Panc1 (cell line): Measurements from ENCODE around the gene MACROD1. TPM values are rescaled to one million over a fixed set of nuclear protein-coding genes. Genes with fewer than 3 reads are reported as not detected.

Experiments used
- ATAC-seq: fragments of 200-7000 bp; cut with Tn5 transposase; 2 replicates; pipeline ENCODE4 v1.9.1; 2020; ENCODE audit warnings: mild to moderate bottlenecking, moderate library complexity
- BruUV-seq: library from RNA; stranded (reverse); fragments of 400-500 nt; replicated peaks from 2 replicates; lab custom pipeline; 2021; lab: Mats Ljungman, UMichigan
- CTCF ChIA-PET: fragments of 300-600 bp; sonication (Branson Sonifier 250); formaldehyde crosslinking; loops from one replicate; lab custom pipeline; 2022; ENCODE audit warnings: antibody characterized with exemption; lab: Charles Lee
- POLR2A ChIA-PET: fragments of 300-600 bp; sonication (Branson Sonifier 250); formaldehyde crosslinking; loops from one replicate; lab custom pipeline; 2022; ENCODE audit warnings: antibody characterized with exemption; lab: Charles Lee
- DNase-seq: peaks from one replicate; pipeline ENCODE4 v3.0.0-alpha.2; 2010; ENCODE audit warnings: low read depth, low spot score
- H3K27ac ChIP-seq: 2 replicates; pipeline ENCODE4 v1.5.1; 2011; ENCODE audit warnings: mild to moderate bottlenecking, low read length, inconsistent platforms
- H3K27me3 ChIP-seq: fragments of 200-500 bp; sonication (Bioruptor generic); 2 replicates; pipeline ENCODE4 v1.6.0; 2014; ENCODE audit warnings: low read length, inconsistent platforms; ENCODE audit not compliant: control insufficient read depth, insufficient read depth
- H3K36me3 ChIP-seq: fragments of 200-500 bp; sonication (Bioruptor generic); 2 replicates; pipeline ENCODE4 v1.5.1; 2014; ENCODE audit warnings: inconsistent platforms, mild to moderate bottlenecking, low read length, moderate library complexity; ENCODE audit not compliant: control insufficient read depth, insufficient read depth
- H3K4me1 ChIP-seq: 2 replicates; pipeline ENCODE4 v1.5.1; 2011; ENCODE audit warnings: inconsistent platforms, mild to moderate bottlenecking, low read length, moderate library complexity; ENCODE audit not compliant: control insufficient read depth, insufficient read depth
- H3K4me3 ChIP-seq, 2 experiments: 2 replicates each; pipeline ENCODE4 v1.5.1; 2011 to 2012; ENCODE audit warnings: low read depth in 2 of 2, low read length in 2 of 2, mild to moderate bottlenecking in 2 of 2, inconsistent platforms in 1 of 2, moderate library complexity in 1 of 2
- H3K9me3 ChIP-seq: fragments of 200-500 bp; sonication (Bioruptor generic); 2 replicates; pipeline ENCODE4 v1.5.1; 2014; ENCODE audit warnings: low read depth, mild to moderate bottlenecking, inconsistent platforms, low read length, moderate library complexity; ENCODE audit not compliant: control insufficient read depth, insufficient read depth
- CTCF ChIP-seq: fragments of 450-650 bp; IDR thresholded peaks from 2 replicates; pipeline ENCODE4 v1.5.1; 2017; ENCODE audit warnings: mild to moderate bottlenecking
- REST ChIP-seq, 2 experiments: IDR thresholded peaks; 2 replicates each; pipeline ENCODE4 v1.6.1; 2011 to 2012; ENCODE audit warnings: low read depth in 2 of 2, control low read depth in 1 of 2, low read length in 1 of 2, mild to moderate bottlenecking in 1 of 2, moderate library complexity in 1 of 2; ENCODE audit not compliant: insufficient read depth in 1 of 2
- SIN3A ChIP-seq: IDR thresholded peaks from 2 replicates; pipeline ENCODE4 v1.6.1; 2012; ENCODE audit warnings: low read depth, mild to moderate bottlenecking, low read length, moderate library complexity, borderline replicate concordance; ENCODE audit not compliant: insufficient read depth
- in situ Hi-C: cut with HindIII; loops from 2 replicates; pipeline ENCODE4 v1.10.0; 2016; ENCODE audit warnings: low sequenced_read_pairs, low pct_unique_long_range_greater_than_20kb
- intact Hi-C: fragments of 100-400 bp; cut with micrococcal nuclease; formaldehyde crosslinking; loops from one replicate; pipeline ENCODE4 v1.10.0; 2022; ENCODE audit not compliant: unreplicated experiment
- total RNA-seq: library from RNA; stranded (reverse); gene quantifications from one replicate; pipeline ENCODE4 v1.2.1, GENCODE V29; 2021; ENCODE audit not compliant: unreplicated experiment

The MACROD1 gene
- total RNA-seq, 1 experiment from 2014 or later, result 16.8 TPM

GRCh38 chr11:64122411-64123410, 43.2 kb downstream of the MACROD1 start:
- no peak overlapping the region for H3K27ac ChIP-seq
- CTCF ChIA-PET, result no interaction called here
- intact Hi-C loops, result no loop called here
- ATAC-seq (no peak), DNase-seq (no peak)
- H3K9me3 ChIP-seq, result no peaks in the 10 kb centered on the region
- no peaks in the 10 kb centered on the region for H3K27me3 ChIP-seq
- POLR2A ChIA-PET, result no interaction called here
- TF ChIP-seq REST (IDR thresholded peaks at IDR 0.05; ENCODE audit: insufficient read depth in 1 of 2, low read depth in 2 of 2, low read length in 1 of 2) (no peak), SIN3A (no peak)
- H3K36me3 ChIP-seq, result no peaks in the 10 kb centered on the region
- no TSS peak for BruUV-seq
- in situ Hi-C loops, result no loop called here
- no peak overlapping the region for H3K4me3 ChIP-seq
- H3K4me1 ChIP-seq, result peaks cover 7% of the 10 kb centered on the region

- ChIA-PET POLR2A (no interaction called here), CTCF (interaction anchor here (1.1 kb wide), 1 partner anchor 31 kb away, joined by 3 read pairs; no protein-coding TSS in a partner anchor)
- TF ChIP-seq SIN3A (no peak), CTCF (no peak)
- H3K27ac ChIP-seq, result no peak overlapping the region
- no peaks in the 10 kb centered on the region for H3K27me3 ChIP-seq
- no peaks in the 10 kb centered on the region for H3K9me3 ChIP-seq
- intact Hi-C loops, result no loop called here
- H3K4me1 ChIP-seq, result peaks cover 7% of the 10 kb centered on the region
- ATAC-seq (no peak), DNase-seq (no peak)
- H3K36me3 ChIP-seq, result no peaks in the 10 kb centered on the region
- no TSS peak for BruUV-seq
- no peak overlapping the region for H3K4me3 ChIP-seq
- in situ Hi-C loops, result no loop called here
Measured at GRCh38 chr11:64121663-64122410, 44.1 kb downstream of the MACROD1 start.
